ENCODE data around the gene IVNS1ABP. TPM values are rescaled to one million over a fixed set of nuclear protein-coding genes. Genes with fewer than 3 reads are reported as not detected.

IVNS1ABP gene
- total and polyA plus RNA-seq, 9 of the 15 experiments (the other 6 are each of a cell fraction or from before 2014, with no cell fraction given): 30.6 to 126 (median 77.7) TPM

GRCh38 chr1:185317886-185318310, 855 bp upstream of the IVNS1ABP start (continued):
- TF ChIP-seq E2F8 (IDR thresholded peaks at IDR 0.05; ENCODE audit: low read depth, partially characterized antibody): no peak
- TF ChIP-seq ZSCAN32 (CRISPR knock-in tag; IDR thresholded peaks at IDR 0.05): no peak
- no peak for TF ChIP-seq ZNF224 (CRISPR knock-in tag; IDR thresholded peaks at IDR 0.05)
- TF ChIP-seq SIRT6 (IDR thresholded peaks at IDR 0.05; ENCODE audit: low read depth, low read length): no peak
- TF ChIP-seq ZNF436 (CRISPR knock-in tag; IDR thresholded peaks at IDR 0.05): no peak
- TF ChIP-seq, protein P1, sequence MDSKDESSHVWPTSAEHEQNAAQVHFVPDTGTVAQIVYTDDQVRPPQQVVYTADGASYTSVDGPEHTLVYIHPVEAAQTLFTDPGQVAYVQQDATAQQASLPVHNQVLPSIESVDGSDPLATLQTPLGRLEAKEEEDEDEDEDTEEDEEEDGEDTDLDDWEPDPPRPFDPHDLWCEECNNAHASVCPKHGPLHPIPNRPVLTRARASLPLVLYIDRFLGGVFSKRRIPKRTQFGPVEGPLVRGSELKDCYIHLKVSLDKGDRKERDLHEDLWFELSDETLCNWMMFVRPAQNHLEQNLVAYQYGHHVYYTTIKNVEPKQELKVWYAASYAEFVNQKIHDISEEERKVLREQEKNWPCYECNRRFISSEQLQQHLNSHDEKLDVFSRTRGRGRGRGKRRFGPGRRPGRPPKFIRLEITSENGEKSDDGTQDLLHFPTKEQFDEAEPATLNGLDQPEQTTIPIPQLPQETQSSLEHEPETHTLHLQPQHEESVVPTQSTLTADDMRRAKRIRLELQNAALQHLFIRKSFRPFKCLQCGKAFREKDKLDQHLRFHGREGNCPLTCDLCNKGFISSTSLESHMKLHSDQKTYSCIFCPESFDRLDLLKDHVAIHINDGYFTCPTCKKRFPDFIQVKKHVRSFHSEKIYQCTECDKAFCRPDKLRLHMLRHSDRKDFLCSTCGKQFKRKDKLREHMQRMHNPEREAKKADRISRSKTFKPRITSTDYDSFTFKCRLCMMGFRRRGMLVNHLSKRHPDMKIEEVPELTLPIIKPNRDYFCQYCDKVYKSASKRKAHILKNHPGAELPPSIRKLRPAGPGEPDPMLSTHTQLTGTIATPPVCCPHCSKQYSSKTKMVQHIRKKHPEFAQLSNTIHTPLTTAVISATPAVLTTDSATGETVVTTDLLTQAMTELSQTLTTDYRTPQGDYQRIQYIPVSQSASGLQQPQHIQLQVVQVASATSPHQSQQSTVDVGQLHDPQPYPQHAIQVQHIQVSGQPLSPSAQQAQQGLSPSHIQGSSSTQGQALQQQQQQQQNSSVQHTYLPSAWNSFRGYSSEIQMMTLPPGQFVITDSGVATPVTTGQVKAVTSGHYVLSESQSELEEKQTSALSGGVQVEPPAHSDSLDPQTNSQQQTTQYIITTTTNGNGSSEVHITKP (IDR thresholded peaks at IDR 0.05; ENCODE audit: partially characterized antibody): peak; percentile 70
- no peak for TF ChIP-seq SNRNP70 (optimal IDR thresholded peaks at IDR 0.05; ENCODE audit: low read depth, low read length)
- TF ChIP-seq MAZ (CRISPR knock-in tag; conservative IDR thresholded peaks at IDR 0.05 in 1 of 2, IDR thresholded peaks at IDR 0.05 in 1 of 2): no peak; a peak in 2 of 4 replicates
- TF ChIP-seq ARID2 (IDR thresholded peaks at IDR 0.05): no peak
- no peak for TF ChIP-seq ZNF184 (CRISPR knock-in tag; IDR thresholded peaks at IDR 0.05)
- TF ChIP-seq MXI1 (IDR thresholded peaks at IDR 0.05; ENCODE audit: low read depth, low read length): no peak
- TF ChIP-seq, protein P2, sequence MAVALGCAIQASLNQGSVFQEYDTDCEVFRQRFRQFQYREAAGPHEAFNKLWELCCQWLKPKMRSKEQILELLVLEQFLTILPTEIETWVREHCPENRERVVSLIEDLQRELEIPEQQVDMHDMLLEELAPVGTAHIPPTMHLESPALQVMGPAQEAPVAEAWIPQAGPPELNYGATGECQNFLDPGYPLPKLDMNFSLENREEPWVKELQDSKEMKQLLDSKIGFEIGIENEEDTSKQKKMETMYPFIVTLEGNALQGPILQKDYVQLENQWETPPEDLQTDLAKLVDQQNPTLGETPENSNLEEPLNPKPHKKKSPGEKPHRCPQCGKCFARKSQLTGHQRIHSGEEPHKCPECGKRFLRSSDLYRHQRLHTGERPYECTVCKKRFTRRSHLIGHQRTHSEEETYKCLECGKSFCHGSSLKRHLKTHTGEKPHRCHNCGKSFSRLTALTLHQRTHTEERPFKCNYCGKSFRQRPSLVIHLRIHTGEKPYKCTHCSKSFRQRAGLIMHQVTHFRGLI (CRISPR knock-in tag; IDR thresholded peaks at IDR 0.05): no peak
- no peak for TF ChIP-seq PCBP2 (IDR thresholded peaks at IDR 0.05; ENCODE audit: low read depth, low read length, poor library complexity, severe bottlenecking)
- TF ChIP-seq CCAR2 (IDR thresholded peaks at IDR 0.05; ENCODE audit: low read depth, low read length): no peak
- TF ChIP-seq POLR3G (IDR thresholded peaks at IDR 0.05; ENCODE audit: extremely low read depth, insufficient read length, insufficient replicate concordance): no peak
- no peak for TF ChIP-seq NFYB (IDR thresholded peaks at IDR 0.05; ENCODE audit: extremely low read depth, insufficient read length)
- TF ChIP-seq E2F6 (IDR thresholded peaks at IDR 0.05; ENCODE audit: borderline replicate concordance in 1 of 2, extremely low read depth in 1 of 2, insufficient read depth in 1 of 2, insufficient read length in 1 of 2, low read depth in 1 of 2, low read length in 1 of 2, poor library complexity in 1 of 2, severe bottlenecking in 1 of 2): peak in 1 of 2 experiments; percentile 89
- TF ChIP-seq KAT7 (CRISPR knock-in tag; IDR thresholded peaks at IDR 0.05; ENCODE audit: borderline replicate concordance): 0 out of 2 replicates have a peak, but pooled peaks have one; percentile 26
